Measurements from ENCODE around the gene CAMTA1.

DNA sequence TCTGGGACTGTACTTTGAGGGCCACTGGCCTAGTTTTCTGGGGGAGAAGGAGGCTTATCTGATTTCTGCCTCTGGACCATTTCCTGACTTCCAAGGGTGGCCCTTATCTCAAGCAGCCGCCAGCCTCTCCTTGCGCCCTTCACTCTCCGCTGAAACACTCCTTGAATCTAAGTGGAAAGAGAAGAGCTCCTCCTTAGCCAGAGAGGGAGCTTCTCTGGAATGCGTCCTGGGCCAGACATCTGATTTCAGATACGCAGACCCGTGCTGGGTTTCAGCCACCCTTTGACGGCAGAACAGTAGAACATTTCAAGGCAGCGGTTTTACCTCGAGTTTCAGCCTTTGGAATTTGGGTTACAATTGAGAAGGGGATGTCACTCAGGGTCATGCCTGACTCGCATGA, 308.0 kb downstream of the CAMTA1 start:
- TF ChIP-seq REST (IDR thresholded peaks at IDR 0.05; ENCODE audit: insufficient read depth in 1 of 2, low read depth in 2 of 2, low read length in 1 of 2): no peak
- no peak for TF ChIP-seq SIN3A (IDR thresholded peaks at IDR 0.05; ENCODE audit: borderline replicate concordance, insufficient read depth, low read depth, low read length)
- TF ChIP-seq, protein P1, sequence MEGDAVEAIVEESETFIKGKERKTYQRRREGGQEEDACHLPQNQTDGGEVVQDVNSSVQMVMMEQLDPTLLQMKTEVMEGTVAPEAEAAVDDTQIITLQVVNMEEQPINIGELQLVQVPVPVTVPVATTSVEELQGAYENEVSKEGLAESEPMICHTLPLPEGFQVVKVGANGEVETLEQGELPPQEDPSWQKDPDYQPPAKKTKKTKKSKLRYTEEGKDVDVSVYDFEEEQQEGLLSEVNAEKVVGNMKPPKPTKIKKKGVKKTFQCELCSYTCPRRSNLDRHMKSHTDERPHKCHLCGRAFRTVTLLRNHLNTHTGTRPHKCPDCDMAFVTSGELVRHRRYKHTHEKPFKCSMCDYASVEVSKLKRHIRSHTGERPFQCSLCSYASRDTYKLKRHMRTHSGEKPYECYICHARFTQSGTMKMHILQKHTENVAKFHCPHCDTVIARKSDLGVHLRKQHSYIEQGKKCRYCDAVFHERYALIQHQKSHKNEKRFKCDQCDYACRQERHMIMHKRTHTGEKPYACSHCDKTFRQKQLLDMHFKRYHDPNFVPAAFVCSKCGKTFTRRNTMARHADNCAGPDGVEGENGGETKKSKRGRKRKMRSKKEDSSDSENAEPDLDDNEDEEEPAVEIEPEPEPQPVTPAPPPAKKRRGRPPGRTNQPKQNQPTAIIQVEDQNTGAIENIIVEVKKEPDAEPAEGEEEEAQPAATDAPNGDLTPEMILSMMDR (IDR thresholded peaks at IDR 0.05): no peak
